ENCODE data around the gene MCTP1. TPM values are rescaled to one million over a fixed set of nuclear protein-coding genes. Genes with fewer than 3 reads are reported as not detected.

MCTP1 gene
- total and polyA plus RNA-seq, 10 of the 15 experiments (the other 5 are each of a cell fraction or from before 2014, with no cell fraction given) = 12.6 to 45.9 (median 18.8) TPM

DNA sequence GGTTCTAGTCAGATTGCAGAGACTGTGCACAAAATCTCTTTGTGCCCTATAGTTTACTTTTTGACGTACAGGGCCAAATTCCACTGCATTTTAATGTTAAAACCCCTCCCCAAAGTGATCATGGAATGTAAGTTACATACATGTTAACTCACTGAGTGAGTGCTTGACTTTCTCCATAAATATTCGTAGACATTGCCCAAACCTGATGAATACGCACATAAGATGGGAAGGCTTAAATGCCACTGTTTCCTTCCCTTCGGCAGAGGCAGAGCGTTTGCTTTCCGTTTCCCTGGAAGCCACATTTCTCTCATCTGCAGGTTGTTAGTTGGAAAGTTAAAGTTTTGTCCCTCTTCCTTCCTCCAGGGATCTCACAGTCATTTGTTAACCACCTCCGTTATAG, 286.2 kb downstream of the MCTP1 start:
- Histone ChIP-seq H3K4me3 (no peak overlapping the region), H3K79me2 (ENCODE audit: control insufficient read depth, insufficient read depth, low read length) (no peaks in the 10 kb centered on the region), H4K20me1 (ENCODE audit: control insufficient read depth, insufficient read depth) (no peaks in the 10 kb centered on the region), H3K4me2 (ENCODE audit: control insufficient read depth, insufficient read depth) (no peak overlapping the region), H2AFZ (ENCODE audit: control insufficient read depth, low read depth, low read length) (no peak overlapping the region), H3K27ac (ENCODE audit: control insufficient read depth, insufficient read depth) (no peak overlapping the region), H3K36me3 (ENCODE audit: control insufficient read depth in 2 of 2, insufficient read depth in 2 of 2, low read length in 1 of 2) (no peaks in the 10 kb centered on the region; a peak in 1 of 4 replicates), H3K9me3 (replicated peaks; ENCODE audit: control insufficient read depth, insufficient read depth, low read length) (peaks cover 3% of the 10 kb centered on the region; the same call in 2 of the 3 replicates), H3K27me3 (replicated peaks in 1 of 2; ENCODE audit: control insufficient read depth in 2 of 2, insufficient read depth in 2 of 2, low read length in 1 of 2) (no peaks in the 10 kb centered on the region), H3K4me1 (ENCODE audit: control insufficient read depth, insufficient read depth, low read length) (no peaks in the 10 kb centered on the region), H3K9ac (ENCODE audit: control insufficient read depth, insufficient read depth, low read length) (no peak overlapping the region)
- WGBS (ENCODE audit: insufficient coverage, insufficient replicate concordance, low lambda C conversion rate, missing lambda C conversion rate) = 62% methylated on average over 7 of the region's 7 CpGs
- no TSS peak for BruUV-seq (replicated peaks)
- no peak for ATAC-seq
- ChIA-PET SMC1A (ENCODE audit: uncharacterized antibody, unreplicated experiment) (no interaction called here), CTCF (no interaction called here), POLR2A (no interaction called here), RAD21 (ENCODE audit: unreplicated experiment) (no interaction called here)
- no peak for DNase-seq (ENCODE audit: low read depth, low spot score)
- TF ChIP-seq TCF3 (IDR thresholded peaks at IDR 0.05; ENCODE audit: borderline replicate concordance, insufficient read depth, low read depth, low read length) = no peak
- TF ChIP-seq POU2F2 (IDR thresholded peaks at IDR 0.05; ENCODE audit: borderline replicate concordance, low read depth, low read length) = no peak
- TF ChIP-seq POLR2AphosphoS5 (IDR thresholded peaks at IDR 0.05; ENCODE audit: low read length) = no peak
- TF ChIP-seq NFIC (IDR thresholded peaks at IDR 0.05; ENCODE audit: low read depth, low read length) = no peak
- TF ChIP-seq, protein P1, sequence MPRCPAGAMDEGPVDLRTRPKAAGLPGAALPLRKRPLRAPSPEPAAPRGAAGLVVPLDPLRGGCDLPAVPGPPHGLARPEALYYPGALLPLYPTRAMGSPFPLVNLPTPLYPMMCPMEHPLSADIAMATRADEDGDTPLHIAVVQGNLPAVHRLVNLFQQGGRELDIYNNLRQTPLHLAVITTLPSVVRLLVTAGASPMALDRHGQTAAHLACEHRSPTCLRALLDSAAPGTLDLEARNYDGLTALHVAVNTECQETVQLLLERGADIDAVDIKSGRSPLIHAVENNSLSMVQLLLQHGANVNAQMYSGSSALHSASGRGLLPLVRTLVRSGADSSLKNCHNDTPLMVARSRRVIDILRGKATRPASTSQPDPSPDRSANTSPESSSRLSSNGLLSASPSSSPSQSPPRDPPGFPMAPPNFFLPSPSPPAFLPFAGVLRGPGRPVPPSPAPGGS (IDR thresholded peaks at IDR 0.05; ENCODE audit: borderline replicate concordance, insufficient read depth, low read depth, low read length, poor library complexity, severe bottlenecking) = no peak
- no peak for TF ChIP-seq ZBED1 (IDR thresholded peaks at IDR 0.05; ENCODE audit: borderline replicate concordance)
- no peak for TF ChIP-seq SMC3 (IDR thresholded peaks at IDR 0.05; ENCODE audit: borderline replicate concordance, low read length)
- TF ChIP-seq CHD1 (IDR thresholded peaks at IDR 0.05; ENCODE audit: low read depth, low read length) = no peak
- no peak for TF ChIP-seq SIX5 (IDR thresholded peaks at IDR 0.05; ENCODE audit: low read depth, low read length, severe bottlenecking)
- no peak for TF ChIP-seq ZNF24 (IDR thresholded peaks at IDR 0.05)
- TF ChIP-seq SMAD5 (IDR thresholded peaks at IDR 0.05; ENCODE audit: low read depth) = no peak
- TF ChIP-seq, protein P2, sequence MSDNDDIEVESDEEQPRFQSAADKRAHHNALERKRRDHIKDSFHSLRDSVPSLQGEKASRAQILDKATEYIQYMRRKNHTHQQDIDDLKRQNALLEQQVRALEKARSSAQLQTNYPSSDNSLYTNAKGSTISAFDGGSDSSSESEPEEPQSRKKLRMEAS (IDR thresholded peaks at IDR 0.05; ENCODE audit: low read depth, low read length) = no peak
- TF ChIP-seq CREB1 (IDR thresholded peaks at IDR 0.05; ENCODE audit: low read depth) = no peak
- TF ChIP-seq, protein P3, sequence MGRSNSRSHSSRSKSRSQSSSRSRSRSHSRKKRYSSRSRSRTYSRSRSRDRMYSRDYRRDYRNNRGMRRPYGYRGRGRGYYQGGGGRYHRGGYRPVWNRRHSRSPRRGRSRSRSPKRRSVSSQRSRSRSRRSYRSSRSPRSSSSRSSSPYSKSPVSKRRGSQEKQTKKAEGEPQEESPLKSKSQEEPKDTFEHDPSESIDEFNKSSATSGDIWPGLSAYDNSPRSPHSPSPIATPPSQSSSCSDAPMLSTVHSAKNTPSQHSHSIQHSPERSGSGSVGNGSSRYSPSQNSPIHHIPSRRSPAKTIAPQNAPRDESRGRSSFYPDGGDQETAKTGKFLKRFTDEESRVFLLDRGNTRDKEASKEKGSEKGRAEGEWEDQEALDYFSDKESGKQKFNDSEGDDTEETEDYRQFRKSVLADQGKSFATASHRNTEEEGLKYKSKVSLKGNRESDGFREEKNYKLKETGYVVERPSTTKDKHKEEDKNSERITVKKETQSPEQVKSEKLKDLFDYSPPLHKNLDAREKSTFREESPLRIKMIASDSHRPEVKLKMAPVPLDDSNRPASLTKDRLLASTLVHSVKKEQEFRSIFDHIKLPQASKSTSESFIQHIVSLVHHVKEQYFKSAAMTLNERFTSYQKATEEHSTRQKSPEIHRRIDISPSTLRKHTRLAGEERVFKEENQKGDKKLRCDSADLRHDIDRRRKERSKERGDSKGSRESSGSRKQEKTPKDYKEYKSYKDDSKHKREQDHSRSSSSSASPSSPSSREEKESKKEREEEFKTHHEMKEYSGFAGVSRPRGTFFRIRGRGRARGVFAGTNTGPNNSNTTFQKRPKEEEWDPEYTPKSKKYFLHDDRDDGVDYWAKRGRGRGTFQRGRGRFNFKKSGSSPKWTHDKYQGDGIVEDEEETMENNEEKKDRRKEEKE (IDR thresholded peaks at IDR 0.05) = no peak
- TF ChIP-seq MYC (IDR thresholded peaks at IDR 0.05; ENCODE audit: insufficient read depth, insufficient read length, insufficient replicate concordance, low read length, severe bottlenecking) = no peak
- no peak for TF ChIP-seq YY1 (IDR thresholded peaks at IDR 0.05; ENCODE audit: low read depth, low read length)
- no peak for TF ChIP-seq WRNIP1 (IDR thresholded peaks at IDR 0.05; ENCODE audit: borderline replicate concordance, low read depth, low read length)
- no peak for TF ChIP-seq ASH2L (IDR thresholded peaks at IDR 0.05; ENCODE audit: borderline replicate concordance, low read depth)
- in situ Hi-C loops (cut with MboI) = no loop called here
- intact Hi-C loops (cut with micrococcal nuclease; ENCODE audit: unreplicated experiment) = no loop called here
- no peak for FAIRE-seq

Measured in GM12878 (cell line).